Measurements from ENCODE around the gene AP1S1.
"Not testable (repeated sequence)": the region's sequence is repeated elsewhere in the genome, so short reads cannot be mapped to it uniquely, and the experiment has no call there.

The AP1S1 gene

GRCh38 chr7:101170617-101171441 lies 16.6 kb downstream of the AP1S1 start:
- no peak for DNase-seq (ENCODE audit: low read depth in 2 of 2)

- DNase-seq (ENCODE audit: low read depth in 2 of 2): no peak
Measured at GRCh38 chr7:101171442-101171837, 17.2 kb downstream of the AP1S1 start.

- no peak for DNase-seq (ENCODE audit: low read depth in 2 of 2)
Measured at GRCh38 chr7:101172005-101172853, 18.0 kb downstream of the AP1S1 start.

GRCh38 chr7:101172854-101173751 lies 18.8 kb downstream of the AP1S1 start:
- no peak for DNase-seq (ENCODE audit: low read depth in 2 of 2)

GRCh38 chr7:101173752-101174244 lies 19.5 kb downstream of the AP1S1 start:
- DNase-seq (ENCODE audit: low read depth in 2 of 2): peak; percentile 52 to 60

- no peak for DNase-seq (ENCODE audit: low read depth in 2 of 2)
Measured at GRCh38 chr7:101174322-101174854, 20.1 kb downstream of the AP1S1 start.

GRCh38 chr7:101175664-101176063 lies 21.4 kb downstream of the AP1S1 start:
- no peak for DNase-seq (ENCODE audit: low read depth in 2 of 2)

- no peak for DNase-seq (ENCODE audit: low read depth in 2 of 2)
Measured at GRCh38 chr7:101177644-101178043, 23.4 kb downstream of the AP1S1 start.

GRCh38 chr7:101179117-101179516 lies 24.8 kb downstream of the AP1S1 start:
- no peak for DNase-seq (ENCODE audit: low read depth in 2 of 2)

GRCh38 chr7:101179713-101180112 lies 25.4 kb downstream of the AP1S1 start:
- DNase-seq (ENCODE audit: low read depth in 2 of 2): no peak

- DNase-seq (ENCODE audit: low read depth in 2 of 2): no peak
Measured at GRCh38 chr7:101180130-101180755, 26.0 kb downstream of the AP1S1 start, which contains the start of gene NAT16. TSS of gene NAT16 (minus strand) at chr7:101180293. CDS start at chr7:101174807, 5,486 bp downstream.

GRCh38 chr7:101185258-101185839 lies 31.1 kb downstream of the AP1S1 start:
- no peak for DNase-seq (ENCODE audit: low read depth in 2 of 2)

GRCh38 chr7:101186194-101186593 lies 31.9 kb downstream of the AP1S1 start:
- no peak for DNase-seq (ENCODE audit: low read depth in 2 of 2)

- no peak for DNase-seq (ENCODE audit: low read depth in 2 of 2)
Measured at GRCh38 chr7:101186844-101187428, 32.7 kb downstream of the AP1S1 start.

- no peak for DNase-seq (ENCODE audit: low read depth in 2 of 2)
Measured at GRCh38 chr7:101189109-101189508, 34.8 kb downstream of the AP1S1 start.

GRCh38 chr7:101195884-101196283 lies 41.6 kb downstream of the AP1S1 start:
- DNase-seq (ENCODE audit: low read depth in 2 of 2): no peak

GRCh38 chr7:101197991-101198390 lies 43.7 kb downstream of the AP1S1 start:
- no peak for DNase-seq (ENCODE audit: low read depth in 2 of 2)

- no peak for DNase-seq (ENCODE audit: low read depth in 2 of 2)
Measured at GRCh38 chr7:101198476-101198875, 44.2 kb downstream of the AP1S1 start.

- DNase-seq (ENCODE audit: low read depth in 2 of 2): not testable (repeated sequence)
Measured at GRCh38 chr7:101199522-101199921, 45.2 kb downstream of the AP1S1 start.

GRCh38 chr7:101200504-101200861 lies 46.2 kb downstream of the AP1S1 start:
- DNase-seq (ENCODE audit: low read depth in 2 of 2): no peak
